ENCODE measurements around the gene AKNA.
"Not testable (repeated sequence)": the region's sequence is repeated elsewhere in the genome, so short reads cannot be mapped to it uniquely, and the experiment has no call there.

Gene AKNA

DNA sequence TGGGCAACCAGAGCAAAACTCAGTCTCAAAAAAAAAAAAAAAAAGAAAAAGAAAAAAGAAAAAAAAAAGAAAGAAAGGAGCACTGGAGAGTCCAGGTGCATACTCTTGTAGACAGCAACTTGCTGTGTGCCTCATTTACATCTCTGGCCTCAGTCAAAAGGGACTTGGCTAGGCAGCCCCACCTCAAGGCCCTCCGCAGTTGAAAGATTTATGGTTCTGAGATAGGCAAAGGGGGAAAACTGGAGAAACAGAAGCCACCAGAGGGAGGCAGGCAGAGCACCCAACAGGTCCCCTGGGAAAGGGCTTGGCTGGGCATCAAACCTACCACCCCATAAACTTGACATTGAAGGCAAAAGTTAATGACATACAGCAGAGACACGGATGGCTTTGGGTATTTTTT is 52.0 kb downstream of the AKNA start:
- DNase-seq: no peak

DNA sequence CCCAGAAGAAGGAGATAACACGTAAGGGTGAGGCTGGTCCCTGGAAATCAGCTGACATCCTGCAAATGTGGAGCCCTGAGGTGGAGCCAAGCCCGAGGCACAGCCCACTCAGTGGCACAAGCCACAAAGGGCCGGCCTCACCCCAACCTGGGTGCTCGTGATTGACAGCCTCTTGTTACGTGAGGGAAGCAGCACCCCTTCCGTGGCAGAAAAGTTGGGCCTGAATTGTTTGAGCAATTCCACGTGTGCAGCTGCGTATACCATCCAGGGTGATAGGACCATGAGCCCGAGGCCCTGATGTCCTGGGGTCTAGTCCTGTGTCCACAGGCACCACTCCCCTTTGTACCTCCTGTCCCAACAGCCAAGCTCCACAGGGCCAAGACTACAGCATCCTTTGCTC is 53.3 kb downstream of the AKNA start:
- no peak for DNase-seq

DNA sequence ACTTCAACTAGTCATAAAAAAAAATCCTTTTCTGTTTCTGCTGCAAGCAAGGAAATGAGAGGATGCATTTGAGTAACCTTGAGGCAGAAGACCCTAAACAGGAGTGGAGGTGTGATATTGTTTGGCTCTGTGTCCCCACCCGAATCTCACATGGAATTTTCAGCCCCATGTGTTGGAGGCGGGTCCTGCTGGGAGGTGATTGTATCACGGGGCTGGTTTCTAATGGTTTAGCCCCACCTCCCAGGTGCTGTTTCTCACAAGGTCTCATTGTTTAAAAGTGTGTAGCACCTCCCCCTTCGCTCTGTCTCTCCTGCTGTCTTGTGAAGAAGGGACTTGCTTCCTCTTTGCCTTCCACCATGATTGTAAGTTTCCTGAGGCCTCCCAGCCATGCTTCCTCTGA is 54.1 kb downstream of the AKNA start:
- DNase-seq: not testable (repeated sequence)

DNA sequence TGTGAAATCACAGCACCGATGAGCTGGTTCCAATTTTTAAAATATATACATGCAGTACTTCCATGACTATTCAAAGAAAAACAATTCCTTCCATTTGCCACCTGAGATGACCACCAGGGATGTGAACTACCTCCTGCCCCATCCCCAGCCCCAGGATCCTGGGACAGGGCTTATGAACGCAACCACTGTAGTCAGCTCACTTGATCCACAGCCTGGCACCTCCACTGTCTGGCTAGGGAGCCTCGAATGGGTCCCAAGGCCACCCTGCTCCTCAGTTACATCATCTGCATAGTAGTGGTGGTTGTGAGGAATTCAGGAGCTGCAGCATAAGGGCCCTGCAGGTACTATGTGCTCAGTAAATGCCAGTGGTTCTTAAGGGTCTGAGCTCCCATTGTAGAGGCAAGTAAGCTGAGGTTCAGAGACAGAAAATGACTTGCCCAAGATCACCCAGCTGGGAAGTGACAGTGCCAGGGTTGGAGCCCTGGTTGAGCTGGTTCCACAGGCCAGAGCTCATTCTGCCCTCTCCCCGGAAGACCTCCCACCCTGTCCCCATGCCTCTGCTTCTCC is 55.2 kb downstream of the AKNA start:
- DNase-seq: not testable (repeated sequence)

DNA sequence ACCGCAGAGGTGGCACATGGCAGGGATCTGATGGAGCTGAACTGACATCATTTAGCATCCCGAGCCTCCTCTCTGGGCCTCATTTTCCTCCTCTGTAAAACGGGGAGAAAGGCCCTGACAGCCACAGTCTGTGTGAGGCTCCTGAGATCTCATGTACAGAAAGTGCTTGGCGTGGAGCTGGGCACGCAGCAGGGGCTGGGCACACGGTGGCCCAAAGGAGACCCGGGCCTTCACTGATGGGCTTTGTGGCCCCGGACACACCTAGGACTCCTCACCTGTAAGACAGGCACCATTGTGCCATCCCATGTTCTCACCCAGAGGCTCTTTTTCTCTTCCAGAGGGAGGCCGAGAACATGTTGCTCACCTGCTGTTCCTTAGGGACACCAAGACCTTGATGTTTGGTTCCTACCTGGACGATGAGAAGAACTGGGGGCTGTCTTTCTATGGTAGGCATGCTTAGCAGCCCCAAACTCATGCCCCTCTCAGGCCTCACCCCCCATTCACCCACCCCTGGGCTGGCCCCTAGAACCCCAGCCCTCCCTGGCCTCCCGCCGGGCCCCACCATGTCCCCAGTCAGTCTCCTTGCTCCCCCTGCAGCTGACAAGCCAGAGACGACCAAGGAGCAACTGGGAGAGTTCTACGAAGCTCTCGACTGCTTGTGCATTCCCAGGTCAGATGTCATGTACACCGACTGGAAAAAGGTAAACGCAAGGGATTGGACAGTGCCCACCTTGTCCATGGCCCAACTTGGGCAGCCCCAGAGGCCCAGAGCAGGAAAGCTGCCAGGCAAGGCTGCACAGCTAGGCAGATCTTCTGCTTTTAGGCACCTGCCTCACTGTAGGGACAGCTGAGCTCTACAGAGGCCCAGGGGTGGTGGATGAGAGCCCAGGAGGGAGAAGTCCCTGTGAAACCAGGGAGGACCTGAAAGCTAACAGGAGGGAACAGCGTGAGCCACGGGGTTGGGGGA is 56.3 kb downstream of the AKNA start:
- DNase-seq: not testable (repeated sequence)

DNA sequence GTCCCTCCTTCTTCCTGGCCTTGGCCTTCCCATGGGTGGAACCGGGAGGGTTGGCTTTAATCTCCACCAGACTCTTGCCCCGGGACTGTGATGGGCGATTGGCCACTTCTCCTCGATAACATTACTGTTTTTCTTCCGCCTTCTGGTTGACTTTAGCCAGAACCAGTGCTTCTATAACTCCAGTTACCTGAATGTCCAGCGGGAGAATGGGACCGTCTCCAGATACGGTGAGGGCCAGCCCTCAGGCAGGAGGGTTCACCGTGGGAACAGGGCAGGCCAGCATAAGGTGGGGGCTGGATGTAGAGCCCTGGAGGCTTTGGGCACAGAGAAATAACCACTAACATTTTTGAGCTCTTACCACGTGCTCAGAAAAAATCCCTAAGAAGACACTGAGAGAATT is 57.1 kb downstream of the AKNA start:
- no peak for DNase-seq

DNA sequence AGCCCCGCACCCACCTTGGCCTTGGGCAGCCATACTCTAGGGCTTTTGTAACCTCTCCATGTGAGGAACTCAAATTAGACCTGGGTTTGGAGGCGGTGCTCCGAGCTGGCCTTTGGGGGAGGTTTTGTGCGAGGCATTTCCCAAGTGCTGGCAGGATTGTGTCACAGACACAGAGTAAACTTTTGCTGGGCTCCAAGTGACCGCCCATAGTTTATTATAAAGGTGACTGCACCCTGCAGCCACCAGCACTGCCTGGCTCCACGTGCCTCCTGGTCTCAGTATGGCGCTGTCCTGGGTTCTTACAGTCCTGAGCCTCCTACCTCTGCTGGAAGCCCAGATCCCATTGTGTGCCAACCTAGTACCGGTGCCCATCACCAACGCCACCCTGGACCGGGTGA is 58.2 kb downstream of the AKNA start, which contains the start of gene ORM2:
Gene ORM2 (plus strand): TSS at position 245 of the 398 bp plus-strand sequence. CDS start 36 bp downstream, at position 281.
- not testable (repeated sequence) for DNase-seq

DNA sequence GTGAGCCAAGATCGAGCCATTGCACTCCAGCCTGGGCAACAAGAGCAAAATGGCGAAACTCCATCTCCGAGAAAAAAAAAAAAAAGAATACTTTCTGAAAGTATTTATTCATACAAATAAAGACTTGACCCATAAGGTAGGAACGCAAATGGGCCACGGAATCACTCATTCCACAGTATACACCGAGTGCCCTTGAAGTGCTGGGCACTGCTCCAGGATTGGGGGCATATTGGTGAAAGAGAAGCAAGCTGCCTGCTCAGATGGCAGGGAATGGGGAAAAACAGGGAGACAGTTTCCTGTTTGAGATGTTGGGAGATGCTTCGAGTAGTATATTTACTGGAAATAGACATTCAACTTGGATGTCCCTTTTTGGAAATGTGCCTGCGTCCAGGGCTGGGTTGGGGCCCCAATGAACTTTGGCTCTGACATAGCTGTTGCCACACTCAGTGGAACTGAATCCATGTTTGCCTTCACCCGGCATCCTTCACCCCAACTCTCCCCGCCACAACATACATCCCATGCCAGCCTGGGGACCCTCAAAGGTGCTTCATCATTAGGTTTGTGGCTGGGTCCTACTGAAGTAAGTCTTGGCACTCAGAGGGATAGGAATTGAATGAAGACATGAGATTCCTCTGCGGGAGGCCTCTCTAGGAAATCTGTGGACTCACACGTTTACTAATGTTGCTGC is 58.7 kb downstream of the AKNA start:
- DNase-seq: not testable (repeated sequence)

DNA sequence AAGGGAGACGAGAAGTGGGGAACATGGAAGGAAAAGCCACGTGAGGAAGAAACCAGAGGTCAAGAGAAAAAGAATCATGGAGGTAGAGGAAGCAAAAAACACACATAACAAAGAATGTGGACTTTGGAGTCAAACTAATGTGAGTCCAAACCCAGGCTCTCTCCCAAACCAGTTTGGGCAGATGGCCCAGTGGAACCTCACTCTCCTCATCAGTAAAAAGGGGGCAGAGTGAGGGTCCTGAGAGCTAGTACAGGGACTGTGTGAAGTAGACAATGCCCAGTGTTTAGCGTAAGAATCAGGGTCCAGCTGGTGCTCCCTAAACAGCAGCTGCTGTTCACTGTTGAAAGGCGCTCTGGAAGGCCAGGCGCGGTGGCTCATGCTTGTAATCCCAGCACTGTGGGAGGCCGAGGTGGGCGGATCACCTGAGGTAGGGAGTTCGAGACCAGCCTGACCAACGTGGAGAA is 59.4 kb downstream of the AKNA start:
- DNase-seq: not testable (repeated sequence)

DNA sequence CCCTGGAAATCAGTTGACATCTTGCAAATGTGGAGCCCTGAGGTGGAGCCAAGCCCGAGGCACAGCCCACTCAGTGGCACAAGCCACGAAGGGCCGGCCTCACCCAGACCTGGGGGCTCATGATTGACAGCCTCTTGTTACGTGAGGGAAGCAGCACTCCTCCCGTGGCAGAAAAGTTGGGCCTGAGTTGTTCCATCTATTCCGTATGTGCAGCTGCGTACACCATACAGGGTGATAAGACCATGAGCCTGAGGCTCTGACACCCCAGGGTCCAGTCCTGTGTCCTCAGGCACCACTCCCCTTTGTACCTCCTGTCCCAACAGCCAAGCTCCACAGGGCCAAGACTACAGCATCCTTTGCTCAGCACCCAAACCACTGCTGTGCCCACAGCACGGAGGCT is 60.0 kb downstream of the AKNA start:
- DNase-seq: no peak

DNA sequence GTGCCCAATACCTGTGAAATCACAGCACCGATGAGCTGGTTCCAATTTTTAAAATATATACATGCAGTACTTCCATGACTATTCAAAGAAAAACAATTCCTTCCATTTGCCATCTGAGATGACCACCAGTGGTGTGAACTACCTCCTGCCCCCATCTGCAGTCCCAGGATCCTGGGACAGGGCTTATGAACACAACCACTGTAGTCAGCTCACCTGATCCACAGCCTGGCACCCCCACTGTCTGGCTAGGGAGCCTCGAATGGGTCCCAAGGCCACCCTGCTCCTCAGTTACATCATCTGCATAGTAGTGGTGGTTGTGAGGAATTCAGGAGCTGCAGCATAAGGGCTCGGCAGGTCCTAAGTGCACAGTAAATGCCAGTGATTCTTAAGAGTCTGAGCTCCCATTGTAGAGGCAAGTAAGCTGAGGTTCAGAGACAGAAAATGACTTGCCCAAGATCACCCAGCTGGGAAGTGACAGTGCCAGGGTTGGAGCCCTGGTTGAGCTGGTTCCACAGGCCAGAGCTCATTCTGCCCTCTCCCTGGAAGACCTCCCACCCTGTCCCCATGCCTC is 62.0 kb downstream of the AKNA start:
- not testable (repeated sequence) for DNase-seq

DNA sequence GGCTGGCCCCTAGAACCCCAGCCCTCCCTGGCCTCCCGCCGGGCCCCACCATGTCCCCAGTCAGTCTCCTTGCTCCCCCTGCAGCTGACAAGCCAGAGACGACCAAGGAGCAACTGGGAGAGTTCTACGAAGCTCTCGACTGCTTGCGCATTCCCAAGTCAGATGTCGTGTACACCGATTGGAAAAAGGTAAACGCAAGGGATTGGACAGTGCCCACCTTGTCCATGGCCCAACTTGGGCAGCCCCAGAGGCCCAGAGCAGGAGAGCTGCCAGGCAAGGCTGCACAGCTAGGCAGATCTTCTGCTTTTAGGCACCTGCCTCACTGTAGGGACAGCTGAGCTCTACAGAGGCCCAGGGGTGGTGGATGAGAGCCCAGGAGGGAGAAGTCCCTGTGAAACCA is 62.8 kb downstream of the AKNA start:
- DNase-seq: not testable (repeated sequence)

DNA sequence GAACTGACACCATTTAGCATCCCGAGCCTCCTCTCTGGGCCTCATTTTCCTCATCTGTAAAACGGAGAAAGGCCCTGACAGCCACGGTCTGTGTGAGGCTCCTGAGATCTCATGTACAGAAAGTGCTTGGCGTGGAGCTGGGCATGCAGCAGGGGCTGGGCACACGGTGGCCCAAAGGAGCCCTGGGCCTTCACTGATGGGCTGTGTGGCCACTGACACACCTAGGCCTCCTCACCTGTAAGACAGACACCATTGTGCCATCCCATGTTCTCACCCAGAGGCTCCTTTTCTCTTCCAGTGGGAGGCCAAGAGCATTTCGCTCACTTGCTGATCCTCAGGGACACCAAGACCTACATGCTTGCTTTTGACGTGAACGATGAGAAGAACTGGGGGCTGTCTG is 63.3 kb downstream of the AKNA start:
- no peak for DNase-seq

DNA sequence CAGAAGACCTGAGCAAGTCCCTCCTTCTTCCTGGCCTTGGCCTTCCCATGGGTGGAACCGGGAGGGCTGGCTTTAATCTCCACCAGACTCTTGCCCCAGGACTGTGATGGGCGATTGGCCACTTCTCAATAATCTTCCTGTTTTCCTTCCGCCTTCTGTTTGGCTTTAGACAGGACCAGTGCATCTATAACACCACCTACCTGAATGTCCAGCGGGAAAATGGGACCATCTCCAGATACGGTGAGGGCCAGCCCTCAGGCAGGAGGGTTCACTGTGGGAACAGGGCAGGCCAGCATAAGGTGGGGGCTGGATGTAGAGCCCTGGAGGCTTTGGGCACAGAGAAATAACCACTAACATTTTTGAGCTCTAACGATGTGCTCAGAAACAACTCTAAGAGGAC is 63.9 kb downstream of the AKNA start:
- not testable (repeated sequence) for DNase-seq

DNA sequence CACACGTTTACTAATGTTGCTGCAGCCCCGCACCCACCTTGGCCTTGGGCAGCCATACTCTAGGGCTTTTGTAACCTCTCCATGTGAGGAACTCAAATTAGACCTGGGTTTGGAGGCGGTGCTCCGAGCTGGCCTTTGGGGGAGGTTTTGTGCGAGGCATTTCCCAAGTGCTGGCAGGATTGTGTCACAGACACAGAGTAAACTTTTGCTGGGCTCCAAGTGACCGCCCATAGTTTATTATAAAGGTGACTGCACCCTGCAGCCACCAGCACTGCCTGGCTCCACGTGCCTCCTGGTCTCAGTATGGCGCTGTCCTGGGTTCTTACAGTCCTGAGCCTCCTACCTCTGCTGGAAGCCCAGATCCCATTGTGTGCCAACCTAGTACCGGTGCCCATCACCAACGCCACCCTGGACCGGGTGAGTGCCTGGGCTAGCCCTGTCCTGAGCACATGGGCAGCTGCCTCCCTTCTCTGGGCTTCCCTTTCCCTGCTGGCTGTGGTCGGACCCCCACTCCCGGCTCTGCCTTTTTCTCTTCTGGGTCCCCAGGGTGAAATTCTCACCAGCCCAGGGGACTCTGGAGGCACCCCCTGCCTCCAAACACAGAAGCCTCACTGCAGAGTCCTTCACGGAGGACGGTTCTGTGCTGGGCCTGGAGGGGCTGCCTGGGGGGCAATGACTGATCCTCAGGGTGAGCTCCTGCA is 64.8 kb downstream of the AKNA start, which contains the start of gene ORM1:
Gene ORM1 (plus strand): TSS at position 268 of the 701 bp plus-strand sequence. CDS start 36 bp downstream, at position 304.
- DNase-seq: not testable (repeated sequence)

DNA sequence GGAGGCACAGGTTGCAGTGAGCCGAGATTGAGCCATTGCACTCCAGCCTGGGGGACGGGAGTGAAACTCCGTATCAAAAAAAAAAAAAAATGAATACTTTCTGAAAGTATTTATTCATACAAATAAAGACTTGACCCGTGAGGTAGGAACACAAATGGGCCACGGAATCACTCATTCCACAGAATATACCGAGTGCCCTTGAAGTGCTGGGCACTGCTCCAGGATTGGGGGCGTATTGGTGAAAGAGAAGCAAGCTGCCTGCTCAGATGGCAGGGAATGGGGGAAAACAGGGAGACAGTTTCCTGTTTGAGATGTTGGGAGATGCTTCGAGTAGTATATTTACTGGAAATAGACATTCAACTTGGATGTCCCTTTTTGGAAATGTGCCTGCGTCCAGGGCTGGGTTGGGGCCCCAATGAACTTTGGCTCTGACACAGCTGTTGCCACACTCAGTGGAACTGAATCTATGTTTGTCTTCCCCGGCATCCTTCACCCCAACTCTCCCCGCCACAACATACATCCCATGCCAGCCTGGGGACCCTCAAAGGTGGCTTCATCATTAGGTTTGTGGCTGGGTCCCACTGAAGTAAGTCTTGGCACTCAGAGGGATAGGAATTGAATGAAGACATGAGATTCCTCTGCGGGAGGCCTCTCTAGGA is 65.5 kb downstream of the AKNA start:
- not testable (repeated sequence) for DNase-seq

DNA sequence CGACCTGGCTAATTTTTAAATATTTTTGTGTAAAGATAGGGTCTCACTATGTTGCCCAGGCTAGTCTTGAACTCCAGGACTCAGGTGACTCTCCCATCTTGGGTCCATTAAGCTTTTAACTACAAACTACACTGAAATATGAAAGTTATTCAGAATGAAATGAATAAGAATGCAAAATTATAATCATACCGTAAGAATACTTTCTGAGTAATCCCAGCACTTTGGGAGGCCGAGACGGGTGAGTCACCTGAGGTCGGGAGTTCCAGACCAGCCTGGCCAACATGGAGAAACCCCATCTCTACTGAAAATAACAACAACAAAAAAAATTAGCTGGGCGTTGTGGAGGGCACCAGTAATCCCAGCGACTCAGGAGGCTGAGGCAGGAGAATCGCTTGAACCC is 66.0 kb downstream of the AKNA start:
- DNase-seq: no peak

DNA sequence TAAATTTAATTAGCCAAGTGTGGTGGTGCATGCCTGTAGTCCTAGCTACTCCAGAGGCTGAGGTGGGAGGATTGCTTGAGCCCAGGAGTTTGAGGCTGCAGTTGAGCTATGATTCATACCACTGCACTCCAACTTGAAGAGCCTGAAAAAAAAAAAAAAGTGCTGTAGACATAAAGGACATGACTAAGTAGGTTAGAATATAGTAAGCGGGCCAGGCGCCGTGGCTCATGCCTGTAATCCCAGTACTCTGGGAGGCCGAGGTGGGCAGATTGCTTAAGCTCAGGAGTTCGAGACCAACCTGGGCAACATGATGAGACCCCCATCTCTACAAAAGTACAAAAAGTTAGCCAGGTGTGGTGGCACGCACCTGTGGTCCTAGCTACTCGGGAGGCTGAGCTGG is 67.1 kb downstream of the AKNA start:
- DNase-seq: not testable (repeated sequence)

DNA sequence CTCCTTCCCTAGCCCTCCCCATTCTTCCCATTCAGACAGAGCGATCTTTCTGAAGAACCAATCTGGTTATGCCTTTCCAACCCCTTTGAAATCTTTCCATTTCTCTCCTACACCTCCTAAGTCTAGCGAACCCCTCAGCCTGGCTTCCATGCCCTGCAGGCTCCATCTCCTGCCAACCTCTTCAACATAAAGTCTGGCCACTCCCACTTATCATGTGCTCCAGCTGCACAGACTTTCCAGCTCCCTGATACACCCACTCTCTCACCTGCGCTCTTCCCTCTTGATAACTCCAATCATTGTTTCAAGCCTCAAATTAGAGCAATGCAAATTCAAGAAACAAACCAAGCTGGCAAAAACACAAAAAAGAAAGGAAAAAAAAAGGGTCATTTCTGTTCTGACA is 68.6 kb downstream of the AKNA start:
- no peak for DNase-seq

DNA sequence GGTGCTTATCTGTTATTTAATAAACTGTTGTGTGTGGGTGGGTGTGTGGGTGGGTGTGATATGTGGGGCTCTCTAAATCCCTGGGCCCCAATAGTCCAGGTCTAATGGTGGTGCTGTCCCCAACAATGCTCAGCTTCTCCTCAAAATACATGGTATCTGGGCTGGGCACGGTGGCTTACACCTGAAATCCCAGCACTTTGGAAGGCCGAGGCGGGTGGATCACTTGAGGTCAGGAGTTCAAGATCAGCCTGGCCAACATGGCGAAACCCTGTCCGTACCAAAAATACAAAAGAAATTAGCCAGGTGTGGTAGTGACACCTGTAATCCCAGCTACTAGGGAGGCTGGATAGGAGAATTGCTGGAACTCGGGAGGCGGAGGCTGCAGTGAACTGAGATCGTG is 69.4 kb downstream of the AKNA start:
- DNase-seq: no peak

DNA sequence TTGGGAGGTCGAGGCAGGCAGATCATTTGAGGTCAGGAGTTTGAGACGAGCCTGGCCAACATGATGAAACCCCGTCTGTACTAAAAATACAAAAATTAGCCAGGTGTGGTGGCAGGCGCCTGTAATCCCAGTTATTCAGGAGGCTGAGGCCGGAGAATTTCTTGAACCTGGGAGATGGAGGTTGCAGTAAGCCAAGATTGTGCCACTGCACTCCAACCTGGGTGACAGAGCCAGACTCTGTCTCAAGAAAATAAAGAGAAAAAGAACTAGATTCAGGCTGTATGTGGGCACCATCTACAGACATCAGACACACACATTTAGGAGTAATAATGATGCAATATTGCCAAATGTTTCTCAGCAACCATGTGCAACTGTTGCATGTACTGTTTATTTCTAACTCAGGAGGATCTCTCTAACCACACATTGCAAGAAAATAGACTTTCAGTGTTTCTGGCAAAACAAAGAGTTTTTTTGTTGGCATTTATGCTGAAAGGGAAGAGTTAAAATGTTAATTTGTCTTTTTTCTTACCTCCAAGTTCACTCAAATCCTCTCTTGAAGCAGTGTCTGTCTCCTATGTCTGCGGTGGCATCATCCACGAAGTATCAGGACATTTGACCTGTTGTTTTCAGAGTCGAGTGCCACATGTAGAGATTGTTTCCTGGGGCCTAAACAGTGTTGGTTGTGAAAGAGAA is 70.0 kb downstream of the AKNA start:
- DNase-seq: no peak
